Measurements from ENCODE around the gene ECT2L.

The ECT2L gene

DNA sequence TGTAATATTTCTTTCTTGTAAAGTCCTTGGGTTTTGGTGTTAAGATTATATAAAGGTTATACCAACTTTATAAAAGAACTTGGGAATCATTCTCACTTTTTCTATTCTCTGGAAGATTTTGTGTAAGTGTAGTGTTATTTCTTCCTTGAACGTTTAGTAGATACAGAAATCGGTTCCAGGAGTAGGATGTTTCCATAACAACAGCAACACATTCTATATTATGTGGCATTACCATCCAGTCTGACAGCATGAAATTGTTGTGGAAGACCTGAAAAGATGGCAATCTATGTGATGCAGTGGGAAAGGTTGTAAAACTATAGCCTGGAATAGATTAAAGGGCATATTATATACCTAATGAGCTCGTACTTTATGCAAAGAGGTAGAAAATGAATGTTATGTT lies 13.8 kb downstream of the ECT2L start:
- H3K9ac ChIP-seq (ENCODE audit: low read length) = no peak overlapping the region
- H3K36me3 ChIP-seq (ENCODE audit: insufficient read depth, low read length) = no peaks in the 10 kb centered on the region
- H3K9me2 ChIP-seq (ENCODE audit: low read depth, low read length) = no peaks in the 10 kb centered on the region
- TF ChIP-seq, protein P1, sequence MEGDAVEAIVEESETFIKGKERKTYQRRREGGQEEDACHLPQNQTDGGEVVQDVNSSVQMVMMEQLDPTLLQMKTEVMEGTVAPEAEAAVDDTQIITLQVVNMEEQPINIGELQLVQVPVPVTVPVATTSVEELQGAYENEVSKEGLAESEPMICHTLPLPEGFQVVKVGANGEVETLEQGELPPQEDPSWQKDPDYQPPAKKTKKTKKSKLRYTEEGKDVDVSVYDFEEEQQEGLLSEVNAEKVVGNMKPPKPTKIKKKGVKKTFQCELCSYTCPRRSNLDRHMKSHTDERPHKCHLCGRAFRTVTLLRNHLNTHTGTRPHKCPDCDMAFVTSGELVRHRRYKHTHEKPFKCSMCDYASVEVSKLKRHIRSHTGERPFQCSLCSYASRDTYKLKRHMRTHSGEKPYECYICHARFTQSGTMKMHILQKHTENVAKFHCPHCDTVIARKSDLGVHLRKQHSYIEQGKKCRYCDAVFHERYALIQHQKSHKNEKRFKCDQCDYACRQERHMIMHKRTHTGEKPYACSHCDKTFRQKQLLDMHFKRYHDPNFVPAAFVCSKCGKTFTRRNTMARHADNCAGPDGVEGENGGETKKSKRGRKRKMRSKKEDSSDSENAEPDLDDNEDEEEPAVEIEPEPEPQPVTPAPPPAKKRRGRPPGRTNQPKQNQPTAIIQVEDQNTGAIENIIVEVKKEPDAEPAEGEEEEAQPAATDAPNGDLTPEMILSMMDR (IDR thresholded peaks at IDR 0.05; ENCODE audit: low read length) = no peak
- no peak for TF ChIP-seq EZH2 (IDR thresholded peaks at IDR 0.05; ENCODE audit: borderline replicate concordance, low read length)
- H3K27me3 ChIP-seq (ENCODE audit: insufficient read depth, low read length) = no peaks in the 10 kb centered on the region
- H4K20me1 ChIP-seq (ENCODE audit: insufficient read depth, low read length) = no peaks in the 10 kb centered on the region
- no peaks in the 10 kb centered on the region for H3F3A ChIP-seq (ENCODE audit: insufficient read depth, low read length)
- H3K27ac ChIP-seq (ENCODE audit: low read depth, low read length, poor library complexity, severe bottlenecking) = no peak overlapping the region
- no peak overlapping the region for H2AFZ ChIP-seq (ENCODE audit: low read length)
- no peaks in the 10 kb centered on the region for H3K4me1 ChIP-seq (ENCODE audit: insufficient read depth, low read length, severe bottlenecking)
- H3K4me2 ChIP-seq (ENCODE audit: low read length) = no peak overlapping the region
- no peak overlapping the region for H3K4me3 ChIP-seq (ENCODE audit: low read depth, low read length, poor library complexity, severe bottlenecking)
- H3K79me2 ChIP-seq (ENCODE audit: insufficient read depth, low read length) = no peaks in the 10 kb centered on the region
- H3K9me3 ChIP-seq (ENCODE audit: low read length) = no peaks in the 10 kb centered on the region

DNA sequence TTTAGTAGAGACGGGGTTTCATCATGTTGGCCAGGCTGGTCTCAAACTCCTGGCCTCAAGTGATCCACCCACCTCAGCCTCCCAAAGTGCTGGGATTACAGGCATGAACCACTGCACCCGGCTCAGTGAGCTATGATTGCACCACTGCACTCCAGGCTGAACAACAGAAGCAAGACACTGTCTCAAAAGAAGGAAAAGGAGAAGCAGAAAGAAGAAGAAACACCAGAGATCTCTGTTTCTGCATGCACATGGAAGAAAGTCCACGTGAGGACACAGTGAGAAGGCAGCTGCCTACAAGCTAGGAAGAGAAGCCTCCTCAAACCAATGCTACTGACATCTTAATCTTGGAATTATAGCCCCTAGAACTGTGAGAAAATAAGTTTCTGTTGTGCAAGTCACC lies 16.0 kb downstream of the ECT2L start:
- Histone ChIP-seq H3F3A (ENCODE audit: insufficient read depth, low read length) (no peaks in the 10 kb centered on the region), H3K4me1 (ENCODE audit: insufficient read depth, low read length, severe bottlenecking) (no peaks in the 10 kb centered on the region)

DNA sequence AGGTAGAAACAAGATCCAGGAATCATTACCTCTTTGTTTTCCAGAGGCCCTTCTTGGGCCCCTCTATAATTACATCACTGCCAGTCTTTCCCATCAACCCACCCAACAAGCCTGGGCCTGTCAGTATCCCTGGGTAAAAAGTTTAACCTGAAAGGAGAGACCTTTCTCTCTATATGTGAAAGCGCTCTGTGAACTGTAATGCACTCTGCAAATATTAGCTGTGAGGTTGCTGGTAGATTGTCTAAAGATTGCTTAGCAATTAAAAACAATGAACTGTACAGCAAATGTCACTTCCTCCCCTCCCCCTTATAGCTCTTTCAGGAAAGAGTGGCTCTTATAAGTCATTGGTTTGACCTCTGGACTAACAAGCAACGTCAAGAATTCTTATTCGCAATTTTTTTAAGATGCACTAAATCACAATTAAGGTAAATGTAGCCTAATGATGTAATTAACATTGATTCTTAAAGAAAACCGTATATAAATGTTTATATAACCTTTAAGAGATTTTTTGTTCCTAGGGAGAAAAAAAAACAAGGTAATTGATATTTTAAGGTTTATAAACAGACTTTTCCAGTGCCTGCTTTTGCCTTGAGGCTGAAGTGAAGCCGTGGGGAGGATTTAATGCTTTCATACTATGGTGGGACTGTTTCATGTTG lies 18.4 kb downstream of the ECT2L start:
- no peaks in the 10 kb centered on the region for H3K79me2 ChIP-seq (ENCODE audit: insufficient read depth, low read length)
- no peak overlapping the region for H3K27ac ChIP-seq (ENCODE audit: low read depth, low read length, poor library complexity, severe bottlenecking)
- H3K9me2 ChIP-seq (ENCODE audit: low read depth, low read length) = no peaks in the 10 kb centered on the region
- no peaks in the 10 kb centered on the region for H3K36me3 ChIP-seq (ENCODE audit: insufficient read depth, low read length)
- peaks cover 18% of the 10 kb centered on the region for H3K4me1 ChIP-seq (ENCODE audit: insufficient read depth, low read length, severe bottlenecking)
- H3K4me2 ChIP-seq (ENCODE audit: low read length) = no peak overlapping the region
- no peak overlapping the region for H3K9ac ChIP-seq (ENCODE audit: low read length)
- H2AFZ ChIP-seq (ENCODE audit: low read length) = no peak overlapping the region
- H3F3A ChIP-seq (ENCODE audit: insufficient read depth, low read length) = no peaks in the 10 kb centered on the region
- H3K27me3 ChIP-seq (ENCODE audit: insufficient read depth, low read length) = no peaks in the 10 kb centered on the region
- TF ChIP-seq, protein P1 (IDR thresholded peaks at IDR 0.05; ENCODE audit: low read length) = no peak
- no peak for TF ChIP-seq EZH2 (IDR thresholded peaks at IDR 0.05; ENCODE audit: borderline replicate concordance, low read length)
- no peak overlapping the region for H3K4me3 ChIP-seq (ENCODE audit: low read depth, low read length, poor library complexity, severe bottlenecking)
- H4K20me1 ChIP-seq (ENCODE audit: insufficient read depth, low read length) = no peaks in the 10 kb centered on the region
- H3K9me3 ChIP-seq (ENCODE audit: low read length) = no peaks in the 10 kb centered on the region

More for the DNA sequence above, 16.0 kb downstream of the ECT2L start:
- Histone ChIP-seq H3K4me3 (ENCODE audit: low read depth, low read length, poor library complexity, severe bottlenecking) (no peak overlapping the region), H3K36me3 (ENCODE audit: insufficient read depth, low read length) (no peaks in the 10 kb centered on the region), H2AFZ (ENCODE audit: low read length) (no peak overlapping the region), H3K9ac (ENCODE audit: low read length) (no peak overlapping the region), H3K9me2 (ENCODE audit: low read depth, low read length) (no peaks in the 10 kb centered on the region), H4K20me1 (ENCODE audit: insufficient read depth, low read length) (no peaks in the 10 kb centered on the region), H3K79me2 (ENCODE audit: insufficient read depth, low read length) (no peaks in the 10 kb centered on the region), H3K27me3 (ENCODE audit: insufficient read depth, low read length) (no peaks in the 10 kb centered on the region), H3K9me3 (ENCODE audit: low read length) (no peaks in the 10 kb centered on the region), H3K27ac (ENCODE audit: low read depth, low read length, poor library complexity, severe bottlenecking) (no peak overlapping the region), H3K4me2 (ENCODE audit: low read length) (no peak overlapping the region)
- TF ChIP-seq, protein P1 (IDR thresholded peaks at IDR 0.05; ENCODE audit: low read length) = no peak
- no peak for TF ChIP-seq EZH2 (IDR thresholded peaks at IDR 0.05; ENCODE audit: borderline replicate concordance, low read length)
